Measurements from ENCODE around the gene USP13. TPM values are rescaled to one million over a fixed set of nuclear protein-coding genes. Genes with fewer than 3 reads are reported as not detected.

USP13 gene
- polyA plus RNA-seq, 1 donor = 48.8 TPM

DNA sequence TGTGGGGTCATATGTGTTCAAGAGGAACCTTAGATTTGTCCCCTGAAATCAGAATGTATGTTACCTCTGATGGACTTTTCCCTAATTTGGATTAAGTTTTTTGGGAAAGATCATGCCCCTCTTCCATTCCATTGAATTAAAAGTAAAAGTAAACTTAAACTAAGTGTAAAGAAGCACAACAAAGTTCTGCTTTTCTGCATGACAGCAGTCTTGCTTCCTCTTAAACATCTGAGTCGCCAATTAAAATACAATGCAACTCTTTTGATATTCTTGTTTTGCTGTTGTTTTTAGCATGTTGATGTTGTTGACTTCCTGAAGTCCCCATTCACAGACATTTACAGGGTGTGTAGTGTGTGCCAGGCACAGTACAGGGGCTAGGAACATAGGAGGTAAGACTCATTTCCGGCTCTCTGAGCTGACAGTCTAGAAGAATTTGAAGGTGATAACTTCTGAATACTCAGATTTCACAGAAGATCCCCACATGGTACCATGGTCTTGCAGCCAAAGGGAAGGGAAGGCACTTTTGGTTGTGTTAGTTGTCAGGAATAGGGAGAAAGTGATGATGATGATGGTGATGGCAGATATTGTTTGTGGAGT lies 45.0 kb downstream of the USP13 start:
- no peak for DNase-seq (ENCODE audit: low read depth)

GRCh38 chr3:179700716-179701115 lies 47.9 kb downstream of the USP13 start:
- no peak for DNase-seq (ENCODE audit: low read depth)

GRCh38 chr3:179701176-179701827 lies 48.5 kb downstream of the USP13 start:
- DNase-seq (ENCODE audit: low read depth) = no peak

DNA sequence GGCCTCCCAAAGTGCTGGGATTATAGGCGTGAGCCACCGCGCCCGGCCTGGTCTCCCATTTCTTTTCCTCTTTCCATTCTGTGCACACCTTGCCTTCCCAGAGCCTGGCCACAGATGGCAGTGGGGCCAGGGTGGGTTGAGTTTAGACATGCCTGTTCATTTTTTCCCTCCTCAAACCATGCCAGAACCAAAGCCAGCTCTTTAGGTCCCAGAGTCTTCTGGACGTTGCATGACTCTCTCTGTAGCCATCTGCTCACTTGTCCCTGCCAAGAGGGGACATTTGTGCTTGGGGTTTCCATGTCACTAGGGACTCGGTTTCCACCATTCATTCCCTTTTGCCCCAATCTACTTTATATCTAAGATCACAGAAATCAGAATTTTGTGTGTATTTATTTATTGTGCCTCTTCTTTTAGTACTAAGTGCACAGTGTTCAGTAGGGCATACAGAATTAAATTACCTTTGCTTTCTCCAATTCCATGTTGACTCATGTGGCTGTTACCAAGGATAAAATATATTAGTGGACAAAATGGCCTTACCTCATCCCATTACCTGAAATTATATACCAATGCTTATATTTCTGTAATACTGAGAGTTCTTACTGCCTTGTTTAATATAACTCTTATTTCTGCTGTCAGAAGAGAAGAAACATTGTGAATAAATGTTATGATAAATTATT lies 49.6 kb downstream of the USP13 start:
- no peak for DNase-seq (ENCODE audit: low read depth)

DNA sequence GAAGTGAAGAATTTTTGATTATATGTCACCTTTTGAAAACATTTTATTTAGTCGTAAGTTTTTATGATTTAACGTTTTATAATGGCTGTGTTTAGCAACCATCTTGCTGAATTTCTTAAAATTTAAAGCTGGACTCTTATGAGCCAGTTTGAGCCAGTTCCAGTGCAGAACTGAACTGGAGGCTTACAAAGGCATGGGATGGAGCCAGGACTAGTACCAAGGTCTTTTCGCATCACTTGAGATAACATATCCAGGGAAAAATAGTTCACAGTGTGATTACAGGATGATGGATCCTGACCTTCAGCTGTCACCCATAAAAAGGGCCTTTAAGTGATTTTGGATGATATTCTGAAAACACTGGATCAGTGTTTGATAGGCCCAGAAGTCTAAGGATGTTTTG lies 51.0 kb downstream of the USP13 start:
- DNase-seq (ENCODE audit: low read depth) = no peak

GRCh38 chr3:179706233-179706632 lies 53.4 kb downstream of the USP13 start:
- no peak for DNase-seq (ENCODE audit: low read depth)

- no peak for DNase-seq (ENCODE audit: low read depth)
Observed at GRCh38 chr3:179710079-179710478, 57.2 kb downstream of the USP13 start.

DNA sequence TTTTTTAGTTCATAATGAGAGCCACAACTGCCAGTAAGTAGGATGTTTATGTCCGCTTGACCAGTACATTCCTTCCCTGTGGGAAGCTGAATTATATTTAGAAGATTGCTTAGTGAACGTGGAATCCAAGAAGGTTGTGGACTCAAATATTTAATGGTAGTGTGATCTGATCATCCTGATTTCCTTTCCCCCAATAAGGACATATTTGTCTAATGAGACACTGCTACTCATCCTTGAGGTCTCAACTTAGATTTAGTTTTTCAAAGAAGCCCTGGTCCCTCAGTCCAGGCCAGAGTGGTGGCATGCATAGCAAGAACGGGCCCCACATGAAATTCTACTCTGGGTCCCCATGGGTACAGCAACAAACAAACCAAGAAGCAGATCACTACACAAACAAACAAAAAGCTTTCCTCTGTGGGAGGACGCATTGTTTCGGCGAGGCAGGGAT lies 60.8 kb downstream of the USP13 start:
- no peak for DNase-seq (ENCODE audit: low read depth)

DNA sequence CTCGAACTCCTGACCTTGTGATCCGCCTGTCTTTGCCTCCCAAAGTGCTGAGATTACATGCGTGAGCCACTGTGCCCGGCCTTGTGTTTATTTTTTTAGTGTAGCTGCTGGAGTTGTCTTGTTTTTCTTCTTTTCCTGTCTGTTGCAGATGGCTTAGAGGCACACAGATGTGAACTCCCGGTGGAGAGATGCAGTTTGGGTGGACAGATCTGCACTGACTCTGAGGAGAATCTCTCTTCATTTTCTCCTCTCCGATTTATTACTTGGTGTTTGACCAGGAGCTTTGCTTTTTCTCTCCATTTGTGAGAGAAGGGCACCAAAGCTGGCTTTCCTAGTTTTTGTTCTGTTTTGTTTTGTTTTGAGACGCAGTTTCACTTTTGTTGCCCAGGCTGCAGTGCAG lies 62.7 kb downstream of the USP13 start:
- no peak for DNase-seq (ENCODE audit: low read depth)

- no peak for DNase-seq (ENCODE audit: low read depth)
Observed at GRCh38 chr3:179716226-179716625, 63.4 kb downstream of the USP13 start.

- no peak for DNase-seq (ENCODE audit: low read depth)
Observed at GRCh38 chr3:179716811-179717210, 64.0 kb downstream of the USP13 start.

DNA sequence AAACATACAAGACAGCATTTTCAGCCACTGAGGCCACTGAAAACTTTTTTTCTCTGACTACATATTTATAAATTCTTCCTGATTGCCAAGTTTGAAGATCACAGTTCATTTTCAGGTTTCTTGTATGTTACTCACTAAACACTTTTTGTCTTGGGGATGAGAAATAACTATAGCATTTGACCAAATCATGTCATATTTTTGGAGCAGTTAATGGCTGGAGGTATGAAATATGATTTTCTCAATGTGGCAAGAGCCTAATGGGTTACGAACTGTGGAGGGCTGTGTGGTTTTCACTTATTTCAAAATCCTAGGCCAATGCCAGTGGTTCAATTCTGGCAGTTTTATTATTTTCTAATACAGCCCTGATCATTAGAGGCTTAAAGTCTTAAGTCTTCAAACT lies 64.4 kb downstream of the USP13 start:
- no peak for DNase-seq (ENCODE audit: low read depth)

GRCh38 chr3:179719048-179719734 lies 66.4 kb downstream of the USP13 start:
- no peak for DNase-seq (ENCODE audit: low read depth)

DNA sequence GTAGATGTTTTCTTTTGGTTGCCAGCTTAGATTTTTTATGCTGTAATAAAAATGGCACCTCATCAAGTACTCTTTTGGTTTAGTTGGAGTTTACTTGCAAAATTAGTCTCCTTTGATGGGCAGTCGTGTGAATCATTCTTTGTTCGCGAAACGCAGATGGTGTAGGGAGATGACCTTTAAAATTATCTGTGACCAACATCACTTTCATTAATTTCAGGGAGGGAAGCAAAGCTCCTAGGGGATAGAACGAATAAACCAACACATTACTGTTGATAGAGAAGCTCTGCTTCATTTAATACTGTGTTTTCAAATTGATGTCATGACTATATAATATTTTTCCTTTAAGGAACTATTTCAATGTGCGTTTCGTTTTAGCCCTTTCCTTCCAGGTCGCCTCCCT lies 67.4 kb downstream of the USP13 start:
- no peak for DNase-seq (ENCODE audit: low read depth)

DNA sequence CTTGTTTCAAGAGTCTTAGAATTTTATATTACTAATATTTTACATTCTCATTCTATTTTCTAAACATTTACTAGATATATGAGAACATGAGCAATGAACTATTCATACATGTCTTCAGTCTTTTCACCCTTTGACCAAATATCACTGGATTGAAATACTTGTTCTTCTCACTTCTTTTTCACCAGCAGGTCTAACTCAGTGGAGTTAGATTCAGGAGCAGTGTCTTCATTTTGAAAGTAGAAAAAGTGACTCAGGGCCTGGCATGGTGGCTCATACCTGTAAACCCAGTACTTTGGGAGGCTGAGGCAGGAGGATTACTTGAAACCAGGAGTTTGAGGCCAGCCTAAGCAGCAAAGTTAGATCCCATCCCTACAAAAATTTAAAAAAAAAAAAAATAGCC lies 70.8 kb downstream of the USP13 start:
- no peak for DNase-seq (ENCODE audit: low read depth)

DNA sequence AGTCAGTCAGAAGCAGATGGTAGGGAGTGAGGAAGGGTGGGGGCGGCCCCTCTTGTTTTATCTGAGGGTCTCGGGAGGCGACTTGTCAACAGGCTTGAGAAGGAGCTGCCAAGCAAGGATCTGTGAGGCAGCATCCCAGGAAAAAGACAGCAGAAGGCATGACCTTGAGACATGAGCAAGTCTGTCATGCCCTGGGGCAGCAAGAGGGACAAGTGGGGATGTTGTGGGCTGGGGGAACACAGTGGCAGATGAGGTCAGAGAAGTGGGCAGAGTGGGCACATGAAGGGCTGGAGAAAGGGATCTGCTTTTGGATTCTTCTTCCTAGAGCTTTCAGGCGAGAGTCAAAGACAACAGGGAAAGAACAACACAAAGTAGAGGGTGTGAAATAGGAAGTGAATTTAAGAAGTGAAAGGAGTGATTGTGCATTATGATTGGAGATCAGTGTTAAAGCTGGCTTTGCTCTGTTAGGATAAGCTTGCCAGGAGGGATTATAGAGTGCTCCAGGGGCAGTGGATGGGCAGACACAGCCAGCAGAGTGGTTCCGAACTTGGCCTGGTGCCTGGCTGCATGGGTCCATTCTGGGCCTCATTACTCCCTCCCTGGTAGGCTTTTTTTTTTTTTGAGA lies 73.3 kb downstream of the USP13 start:
- DNase-seq (ENCODE audit: low read depth) = no peak

GRCh38 chr3:179729086-179729485 lies 76.2 kb downstream of the USP13 start:
- DNase-seq (ENCODE audit: low read depth) = no peak

DNA sequence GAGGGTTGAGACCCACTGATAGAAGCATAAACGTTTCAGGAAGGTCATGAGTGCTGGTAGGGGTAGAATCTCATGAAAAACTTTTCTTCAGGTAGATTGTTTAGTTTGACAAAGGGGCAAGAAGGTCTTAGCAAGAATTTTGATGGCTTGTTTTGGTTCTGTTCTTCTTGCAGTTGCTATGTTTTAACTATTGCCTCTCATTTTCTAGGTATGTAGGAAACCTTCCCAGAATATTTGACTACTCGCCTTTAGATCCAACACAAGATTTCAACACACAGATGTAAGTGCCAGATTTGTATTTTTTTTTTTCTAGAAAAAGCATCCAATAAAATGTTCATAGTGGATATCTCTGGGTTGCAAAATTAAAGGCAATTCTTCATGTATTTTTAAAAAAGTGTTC lies 77.1 kb downstream of the USP13 start:
- DNase-seq (ENCODE audit: low read depth) = no peak

- DNase-seq (ENCODE audit: low read depth) = no peak
Observed at GRCh38 chr3:179730506-179730905, 77.7 kb downstream of the USP13 start.

DNA sequence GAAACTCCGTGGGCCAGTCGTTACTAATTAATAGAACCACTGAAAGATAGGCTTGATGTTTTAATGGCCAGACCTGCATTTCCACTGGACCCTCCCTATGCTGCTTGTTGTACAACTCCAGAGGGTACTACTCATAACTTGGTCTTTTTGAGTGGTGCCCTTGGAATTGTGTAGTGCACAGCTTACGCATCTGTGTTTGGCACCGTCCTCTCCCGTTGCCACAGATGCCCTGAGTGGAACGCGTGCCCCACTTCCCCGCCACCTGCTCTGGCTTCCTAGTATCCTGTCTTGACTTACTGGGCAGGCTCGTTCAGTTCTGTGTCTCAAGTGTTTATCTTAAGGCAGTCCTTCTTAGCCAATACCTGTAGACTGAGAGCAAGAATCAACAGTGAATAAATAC lies 78.7 kb downstream of the USP13 start:
- no peak for DNase-seq (ENCODE audit: low read depth)

- no peak for DNase-seq (ENCODE audit: low read depth)
Observed at GRCh38 chr3:179732661-179733348, 80.0 kb downstream of the USP13 start.

GRCh38 chr3:179733797-179734196 lies 81.0 kb downstream of the USP13 start:
- no peak for DNase-seq (ENCODE audit: low read depth)
